Midbrain (tissue), 1 donor: ENCODE results near the gene MLST8.

ENCODE experiments used
- DNase-seq: peaks from one replicate; lab custom pipeline; 2025; lab: John Stamatoyannopoulos, UW

The MLST8 gene

GRCh38 chr16:2173916-2174315, 31.3 kb upstream of the MLST8 start:
- DNase-seq, result no peak

- DNase-seq, result no peak
Measured at GRCh38 chr16:2174396-2175131, 30.7 kb upstream of the MLST8 start.

GRCh38 chr16:2175454-2175853, 29.8 kb upstream of the MLST8 start:
- DNase-seq, result no peak

GRCh38 chr16:2176047-2176446, 29.2 kb upstream of the MLST8 start:
- no peak for DNase-seq

- no peak for DNase-seq
Measured at GRCh38 chr16:2177101-2177500, 28.2 kb upstream of the MLST8 start.

GRCh38 chr16:2177561-2177960, 27.7 kb upstream of the MLST8 start:
- no peak for DNase-seq

GRCh38 chr16:2178321-2179106, 26.7 kb upstream of the MLST8 start:
- DNase-seq, result no peak

GRCh38 chr16:2179107-2179501, 26.1 kb upstream of the MLST8 start:
- DNase-seq, result no peak

GRCh38 chr16:2179576-2179975, 25.7 kb upstream of the MLST8 start:
- DNase-seq, result no peak

GRCh38 chr16:2180461-2180860, 24.8 kb upstream of the MLST8 start:
- no peak for DNase-seq

GRCh38 chr16:2180962-2181923, 24.0 kb upstream of the MLST8 start:
- DNase-seq, result no peak

- no peak for DNase-seq
Measured at GRCh38 chr16:2181952-2182351, 23.3 kb upstream of the MLST8 start.

- DNase-seq, result no peak
Measured at GRCh38 chr16:2183671-2184070, 21.6 kb upstream of the MLST8 start.

GRCh38 chr16:2184346-2184745, 20.9 kb upstream of the MLST8 start:
- DNase-seq, result no peak

GRCh38 chr16:2184962-2185361, 20.3 kb upstream of the MLST8 start:
- no peak for DNase-seq

- no peak for DNase-seq
Measured at GRCh38 chr16:2186064-2186463, 19.2 kb upstream of the MLST8 start.

GRCh38 chr16:2186505-2186904, 18.7 kb upstream of the MLST8 start:
- DNase-seq, result no peak

- DNase-seq, result no peak
Measured at GRCh38 chr16:2187212-2187611, 18.0 kb upstream of the MLST8 start.

GRCh38 chr16:2188395-2188794, 16.9 kb upstream of the MLST8 start:
- DNase-seq, result no peak

- no peak for DNase-seq
Measured at GRCh38 chr16:2189252-2189893, 15.9 kb upstream of the MLST8 start.

GRCh38 chr16:2190002-2190658, 15.1 kb upstream of the MLST8 start:
- no peak for DNase-seq
